Gastrocnemius medialis (tissue), 4 donors: ENCODE data around the gene MPPED1. TPM values are rescaled to one million over a fixed set of nuclear protein-coding genes. Genes with fewer than 3 reads are reported as not detected.

ENCODE experiments used
- ATAC-seq, 2 donors: fragments of 150-250 bp; one replicate each; pipeline ENCODE4 v1.9.1; 2016
- DNase-seq, 2 donors: peaks; one replicate each; pipeline ENCODE4 v3.0.0-alpha.2; 2019
- H3K27ac ChIP-seq, 4 donors: fragments of 200-600 bp; sonication (generic); 1 replicate in 1 of 4; 2 replicates in 3 of 4; pipeline ENCODE4 v1.5.1; 2016 to 2018; ENCODE audit warnings: mild to moderate bottlenecking in 2 of 4, moderate library complexity in 1 of 4
- H3K27me3 ChIP-seq, 3 donors: fragments of 200-600 bp; sonication (generic) in 2 of 3; 1 replicate in 1 of 3; 2 replicates in 2 of 3; pipeline versions ENCODE4 v1.5.1 to v1.6.0; 2016 to 2019; ENCODE audit warnings: mild to moderate bottlenecking in 1 of 3, moderate library complexity in 1 of 3
- H3K36me3 ChIP-seq, 2 donors: fragments of 200-600 bp; sonication (generic) in 1 of 2; one replicate each; pipeline ENCODE4 v1.5.1; 2017 to 2018
- H3K4me1 ChIP-seq, 2 donors: fragments of 200-600 bp; sonication (generic) in 1 of 2; one replicate each; pipeline ENCODE4 v1.5.1; 2016 to 2017; ENCODE audit warnings: mild to moderate bottlenecking in 2 of 2
- H3K4me3 ChIP-seq, 4 donors: fragments of 200-600 bp; sonication (generic) in 3 of 4; 1 replicate in 1 of 4; 2 replicates in 3 of 4; pipeline ENCODE4 v1.5.1; 2016 to 2019; ENCODE audit warnings: mild to moderate bottlenecking in 2 of 4
- H3K9me3 ChIP-seq, 3 donors: fragments of 200-600 bp; sonication (generic) in 2 of 3; 1 replicate in 1 of 3; 2 replicates in 2 of 3; pipeline ENCODE4 v1.5.1; 2016 to 2019
- CTCF ChIP-seq, 5 experiments: fragments of 450-650 bp in 3 of 5; fragments of 200-600 bp in 2 of 5; sonication (generic) in 2 of 5; IDR thresholded peaks in 4 of 5; conservative IDR thresholded peaks in 1 of 5; 1 replicate in 4 of 5; 2 replicates in 1 of 5; pipeline ENCODE4 v1.5.1; 2016 to 2019; ENCODE audit warnings: antibody characterized with exemption in 5 of 5, mild to moderate bottlenecking in 3 of 5, moderate library complexity in 3 of 5
- POLR2A ChIP-seq, 2 donors: fragments of 450-650 bp; IDR thresholded peaks; one replicate each; pipeline ENCODE4 v1.6.1; 2017; ENCODE audit warnings: antibody characterized with exemption in 2 of 2, mild to moderate bottlenecking in 2 of 2, moderate library complexity in 2 of 2
- in situ Hi-C, 4 donors: fragments of 200-750 bp; cut with MboI; loops; one replicate each; pipeline versions ENCODE4 v1.15.0 to v1.8.0; 2017; ENCODE audit warnings: low sequenced_read_pairs in 4 of 4
- intact Hi-C: fragments of 100-400 bp; cut with DNase I; formaldehyde crosslinking; loops from one replicate; pipeline ENCODE4 v1.15.1; 2023; ENCODE audit warnings: low total_unique reads
- total RNA-seq, 4 donors: library from RNA; depleted of rRNA; stranded (reverse); fragments of >200 nt; gene quantifications; one replicate each; pipeline versions ENCODE4 v1.1.0 to v1.2.3, GENCODE V29; 2016

MPPED1 gene
- total RNA-seq, 4 donors from 2014 or later, result not detected

GRCh38 chr22:43532301-43533155 lies 120.7 kb downstream of the MPPED1 start:
- Histone ChIP-seq H3K27me3 (peaks cover 0 to 2% (median 0%) of the 10 kb centered on the region in 3 donors), H3K9me3 (no peaks in the 10 kb centered on the region), H3K36me3 (no peaks in the 10 kb centered on the region), H3K27ac (no peak overlapping the region), H3K4me1 (no peaks in the 10 kb centered on the region), H3K4me3 (no peak overlapping the region)
- intact Hi-C loops (no loop called here), in situ Hi-C loops (no loop called here)
- TF ChIP-seq POLR2A (IDR thresholded peaks at IDR 0.05), result no peak
- TF ChIP-seq CTCF (IDR thresholded peaks at IDR 0.05 in 4 of 5, conservative IDR thresholded peaks at IDR 0.05 in 1 of 5), result no peak
- ATAC-seq, result no peak
- DNase-seq, result no peak

GRCh38 chr22:43533156-43533530 lies 121.3 kb downstream of the MPPED1 start:
- Histone ChIP-seq H3K9me3 (no peaks in the 10 kb centered on the region), H3K27me3 (peaks cover 0 to 2% (median 0%) of the 10 kb centered on the region in 3 donors), H3K4me1 (no peaks in the 10 kb centered on the region), H3K36me3 (no peaks in the 10 kb centered on the region), H3K4me3 (no peak overlapping the region), H3K27ac (no peak overlapping the region)
- TF ChIP-seq POLR2A (IDR thresholded peaks at IDR 0.05), result no peak
- no peak for TF ChIP-seq CTCF (IDR thresholded peaks at IDR 0.05 in 4 of 5, conservative IDR thresholded peaks at IDR 0.05 in 1 of 5)
- DNase-seq, result no peak
- no peak for ATAC-seq
- intact Hi-C loops (no loop called here), in situ Hi-C loops (no loop called here)

GRCh38 chr22:43533656-43534428 lies 122.0 kb downstream of the MPPED1 start:
- no peak for ATAC-seq
- intact Hi-C loops, result no loop called here
- DNase-seq, result no peak
- Histone ChIP-seq H3K4me1 (no peaks in the 10 kb centered on the region), H3K27me3 (no peaks in the 10 kb centered on the region), H3K36me3 (no peaks in the 10 kb centered on the region), H3K4me3 (no peak overlapping the region), H3K27ac (no peak overlapping the region), H3K9me3 (no peaks in the 10 kb centered on the region)
- in situ Hi-C loops, result no loop called here
- TF ChIP-seq CTCF (IDR thresholded peaks at IDR 0.05 in 4 of 5, conservative IDR thresholded peaks at IDR 0.05 in 1 of 5) (no peak), POLR2A (IDR thresholded peaks at IDR 0.05) (no peak)

GRCh38 chr22:43534916-43535315 lies 123.1 kb downstream of the MPPED1 start:
- Histone ChIP-seq H3K4me3 (no peak overlapping the region), H3K27me3 (no peaks in the 10 kb centered on the region), H3K27ac (no peak overlapping the region), H3K36me3 (no peaks in the 10 kb centered on the region), H3K9me3 (no peaks in the 10 kb centered on the region), H3K4me1 (no peaks in the 10 kb centered on the region)
- TF ChIP-seq POLR2A (IDR thresholded peaks at IDR 0.05), result no peak
- TF ChIP-seq CTCF (IDR thresholded peaks at IDR 0.05 in 4 of 5, conservative IDR thresholded peaks at IDR 0.05 in 1 of 5), result no peak
- intact Hi-C loops, result no loop called here
- DNase-seq (no peak), ATAC-seq (no peak)
- in situ Hi-C loops, result no loop called here
